ENCODE results near the gene TTBK1. TPM values are rescaled to one million over a fixed set of nuclear protein-coding genes. Genes with fewer than 3 reads are reported as not detected.

The TTBK1 gene
- total and polyA plus RNA-seq, 5 donors from 2014 or later, result 0.22 TPM; not detected in 4

DNA sequence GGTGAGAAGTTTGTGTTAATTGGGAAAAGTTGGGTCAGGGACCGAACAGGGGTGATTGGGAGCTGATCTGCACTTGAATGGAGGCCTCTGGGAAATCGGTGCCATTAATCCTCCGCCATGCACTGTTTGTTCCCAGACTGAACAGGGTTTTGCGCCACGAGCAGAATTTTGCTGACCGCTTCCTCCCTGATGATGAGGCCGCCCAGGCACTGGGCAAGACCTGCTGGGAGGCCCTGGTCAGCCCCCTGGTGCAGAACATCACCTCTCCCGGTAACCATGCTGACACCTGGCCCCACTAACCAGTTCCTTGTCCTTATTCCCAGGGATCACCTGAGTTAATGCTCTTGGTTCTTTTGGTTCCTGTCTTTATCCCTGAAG lies 39.6 kb upstream of the TTBK1 start:
- Mint-ChIP-seq H3K27ac (peak overlapping the region in 2 of 3 donors; percentile 5 to 64), H3K4me1 (peaks cover 0 to 9% (median 2%) of the 10 kb centered on the region in 4 donors), H3K27me3 (no peaks in the 10 kb centered on the region), H3K9me3 (no peaks in the 10 kb centered on the region), H3K4me3 (peak overlapping the region in 1 of 4 donors; percentile 32), H3K36me3 (peaks cover 54% of the 10 kb centered on the region)
- Histone ChIP-seq H3K27ac (ENCODE audit: insufficient read depth, low read length, poor library complexity, severe bottlenecking) (no peak overlapping the region), H3K4me3 (ENCODE audit: low read depth, low read length) (no peak overlapping the region), H3K4me1 (ENCODE audit: control insufficient read depth, insufficient read depth, low read length, poor library complexity, severe bottlenecking) (no peaks in the 10 kb centered on the region), H3K36me3 (ENCODE audit: control insufficient read depth, insufficient read depth, low read length) (peaks cover 26% of the 10 kb centered on the region), H3K27me3 (ENCODE audit: control insufficient read depth, insufficient read depth, low read length) (no peaks in the 10 kb centered on the region), H3K9me3 (ENCODE audit: control insufficient read depth in 2 of 2, low read length in 2 of 2) (no peaks in the 10 kb centered on the region)
- ATAC-seq (ENCODE audit: low read depth in 2 of 2) (no peak), DNase-seq (no peak)

DNA sequence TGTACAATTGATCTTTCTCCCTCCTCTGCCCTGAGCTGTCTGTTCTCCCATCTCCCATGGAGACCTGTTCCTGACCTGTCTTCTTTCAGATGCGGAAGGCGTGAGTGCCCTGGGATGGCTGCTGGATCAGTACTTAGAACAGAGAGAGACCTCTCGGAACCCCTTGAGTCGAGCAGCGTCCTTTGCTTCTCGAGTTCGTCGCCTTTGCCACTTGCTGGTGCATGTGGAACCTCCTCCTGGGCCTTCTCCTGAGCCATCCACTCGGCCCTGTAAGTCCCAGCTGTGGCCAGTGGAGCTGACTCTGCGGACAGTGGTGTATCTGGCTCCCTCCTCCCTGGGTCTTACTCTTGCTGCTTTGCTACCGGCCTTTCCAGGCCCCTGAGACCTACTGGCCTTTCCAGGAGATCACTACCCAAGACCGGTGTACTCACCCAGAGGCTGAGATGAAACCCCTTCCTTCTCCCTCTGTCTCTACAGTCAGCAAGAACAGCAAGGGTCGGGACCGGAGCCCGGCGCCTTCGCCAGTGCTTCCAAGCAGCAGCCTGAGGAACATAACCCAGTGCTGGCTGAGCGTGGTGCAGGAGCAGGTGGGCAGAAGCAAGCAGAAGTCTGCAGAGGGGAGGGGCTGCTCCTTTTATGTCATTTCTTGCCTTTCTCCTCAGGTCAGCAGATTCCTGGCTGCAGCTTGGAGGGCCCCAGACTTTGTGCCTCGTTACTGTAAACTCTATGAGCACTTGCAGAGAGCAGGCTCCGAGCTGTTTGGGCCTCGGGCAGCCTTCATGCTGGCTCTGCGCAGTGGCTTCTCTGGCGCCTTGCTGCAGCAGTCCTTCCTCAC lies 38.8 kb upstream of the TTBK1 start:
- Histone ChIP-seq H3K27ac (ENCODE audit: insufficient read depth, low read length, poor library complexity, severe bottlenecking) (no peak overlapping the region), H3K9me3 (ENCODE audit: control insufficient read depth in 2 of 2, low read length in 2 of 2) (no peaks in the 10 kb centered on the region), H3K4me1 (ENCODE audit: control insufficient read depth, insufficient read depth, low read length, poor library complexity, severe bottlenecking) (no peaks in the 10 kb centered on the region), H3K36me3 (ENCODE audit: control insufficient read depth, insufficient read depth, low read length) (peaks cover 23% of the 10 kb centered on the region), H3K4me3 (ENCODE audit: low read depth, low read length) (no peak overlapping the region), H3K27me3 (ENCODE audit: control insufficient read depth, insufficient read depth, low read length) (no peaks in the 10 kb centered on the region)
- DNase-seq (no peak), ATAC-seq (ENCODE audit: low read depth in 2 of 2) (no peak)
- Mint-ChIP-seq H3K4me3 (no peak overlapping the region), H3K27ac (peak overlapping the region in 2 of 3 donors; percentile 49 to 64), H3K4me1 (peaks cover 0 to 9% (median 2%) of the 10 kb centered on the region in 4 donors), H3K36me3 (peaks cover 53% of the 10 kb centered on the region), H3K27me3 (no peaks in the 10 kb centered on the region), H3K9me3 (no peaks in the 10 kb centered on the region)

DNA sequence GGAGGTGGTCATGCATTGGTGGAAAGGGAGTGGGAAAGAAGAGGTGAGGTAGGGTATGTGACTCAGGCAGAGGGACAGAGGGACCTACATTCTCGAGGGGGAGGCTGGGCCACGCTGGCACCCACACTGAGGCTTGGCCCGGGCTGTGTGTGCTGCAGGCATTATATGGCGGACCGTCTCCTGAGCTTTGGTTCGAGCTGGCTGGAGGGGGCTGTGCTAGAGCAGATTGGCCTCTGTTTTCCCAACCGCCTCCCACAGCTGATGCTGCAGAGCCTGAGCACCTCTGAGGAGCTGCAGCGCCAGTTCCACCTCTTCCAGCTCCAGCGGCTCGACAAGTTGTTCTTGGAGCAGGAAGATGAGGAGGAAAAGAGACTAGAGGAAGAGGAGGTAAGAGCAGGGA lies 37.4 kb upstream of the TTBK1 start:
- peaks cover 14% of the 10 kb centered on the region for H3K36me3 ChIP-seq (ENCODE audit: control insufficient read depth, insufficient read depth, low read length)
- H3K4me3 ChIP-seq (ENCODE audit: low read depth, low read length), result no peak overlapping the region
- H3K4me1 ChIP-seq (ENCODE audit: control insufficient read depth, insufficient read depth, low read length, poor library complexity, severe bottlenecking), result no peaks in the 10 kb centered on the region
- Mint-ChIP-seq H3K4me3 (no peak overlapping the region), H3K27me3 (no peaks in the 10 kb centered on the region), H3K27ac (peak overlapping the region in 1 of 3 donors; percentile 63), H3K4me1 (peaks cover 0 to 8% (median 1%) of the 10 kb centered on the region in 4 donors), H3K9me3 (no peaks in the 10 kb centered on the region), H3K36me3 (peaks cover 41% of the 10 kb centered on the region)
- no peaks in the 10 kb centered on the region for H3K27me3 ChIP-seq (ENCODE audit: control insufficient read depth, insufficient read depth, low read length)
- no peak for ATAC-seq (ENCODE audit: low read depth in 2 of 2)
- no peaks in the 10 kb centered on the region for H3K9me3 ChIP-seq (ENCODE audit: control insufficient read depth in 2 of 2, low read length in 2 of 2)
- DNase-seq, result no peak
- H3K27ac ChIP-seq (ENCODE audit: insufficient read depth, low read length, poor library complexity, severe bottlenecking), result no peak overlapping the region

DNA sequence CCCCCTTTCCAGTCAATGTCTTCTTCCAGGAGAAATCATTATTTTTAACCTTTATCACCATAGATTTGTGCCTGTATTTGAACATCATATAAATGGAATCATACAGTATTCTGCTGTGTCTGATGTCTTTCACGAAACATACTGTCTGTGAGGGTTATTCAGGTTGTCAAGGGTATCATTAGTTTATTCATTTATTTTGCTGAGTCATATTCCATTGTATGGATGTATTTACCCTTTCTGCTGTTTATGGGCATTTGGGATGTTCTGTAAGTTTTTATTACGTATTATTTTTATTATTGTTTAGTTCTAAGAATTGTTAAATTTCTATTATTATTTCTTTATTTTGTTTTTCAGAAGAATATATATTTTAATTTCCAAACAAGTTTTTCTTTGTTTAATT lies 36.0 kb upstream of the TTBK1 start:
- Histone ChIP-seq H3K27me3 (ENCODE audit: control insufficient read depth, insufficient read depth, low read length) (no peaks in the 10 kb centered on the region), H3K4me3 (ENCODE audit: low read depth, low read length) (no peak overlapping the region), H3K27ac (ENCODE audit: insufficient read depth, low read length, poor library complexity, severe bottlenecking) (no peak overlapping the region), H3K36me3 (ENCODE audit: control insufficient read depth, insufficient read depth, low read length) (peaks cover 13% of the 10 kb centered on the region), H3K9me3 (ENCODE audit: control insufficient read depth in 2 of 2, low read length in 2 of 2) (no peaks in the 10 kb centered on the region), H3K4me1 (ENCODE audit: control insufficient read depth, insufficient read depth, low read length, poor library complexity, severe bottlenecking) (no peaks in the 10 kb centered on the region)
- Mint-ChIP-seq H3K4me1 (peaks cover 0 to 5% (median 1%) of the 10 kb centered on the region in 4 donors), H3K9me3 (no peaks in the 10 kb centered on the region), H3K36me3 (peaks cover 29% of the 10 kb centered on the region), H3K27me3 (no peaks in the 10 kb centered on the region), H3K4me3 (no peak overlapping the region), H3K27ac (no peak overlapping the region)
- ATAC-seq (ENCODE audit: low read depth in 2 of 2) (no peak), DNase-seq (no peak)

DNA sequence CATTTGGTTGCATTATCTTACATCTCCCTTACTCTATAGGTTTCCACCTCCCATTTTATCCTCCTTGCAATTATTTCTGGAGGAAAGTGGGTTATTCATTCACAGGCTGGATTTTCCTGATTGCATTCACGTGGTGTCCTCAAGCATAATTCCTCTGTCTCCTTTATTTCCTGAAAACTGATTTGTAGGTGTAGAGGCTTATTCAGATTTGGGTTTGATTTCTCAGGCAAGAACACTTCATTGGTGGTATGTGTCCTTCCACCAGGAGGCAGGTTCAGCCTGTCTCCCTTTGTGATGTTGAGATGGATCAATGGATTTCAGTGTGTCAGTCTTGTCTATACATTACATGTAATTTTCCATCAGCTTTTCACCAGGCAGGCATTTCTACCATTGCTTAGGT lies 31.3 kb upstream of the TTBK1 start:
- H3K9me3 ChIP-seq (ENCODE audit: control insufficient read depth in 2 of 2, low read length in 2 of 2), result no peaks in the 10 kb centered on the region
- H3K36me3 Mint-ChIP-seq, result peaks cover 17% of the 10 kb centered on the region
- no peak overlapping the region for H3K4me3 Mint-ChIP-seq
- H3K4me3 ChIP-seq (ENCODE audit: low read depth, low read length), result no peak overlapping the region
- H3K4me1 ChIP-seq (ENCODE audit: control insufficient read depth, insufficient read depth, low read length, poor library complexity, severe bottlenecking), result no peaks in the 10 kb centered on the region
- H3K27me3 ChIP-seq (ENCODE audit: control insufficient read depth, insufficient read depth, low read length), result no peaks in the 10 kb centered on the region
- H3K27ac Mint-ChIP-seq, result no peak overlapping the region
- H3K27ac ChIP-seq (ENCODE audit: insufficient read depth, low read length, poor library complexity, severe bottlenecking), result no peak overlapping the region
- H3K4me1 Mint-ChIP-seq, result peaks cover 0 to 5% (median 1%) of the 10 kb centered on the region in 4 donors
- no peaks in the 10 kb centered on the region for H3K9me3 Mint-ChIP-seq
- H3K36me3 ChIP-seq (ENCODE audit: control insufficient read depth, insufficient read depth, low read length), result peaks cover 25% of the 10 kb centered on the region
- DNase-seq, result peak in 1 of 3 donors; percentile 19
- no peak for ATAC-seq (ENCODE audit: low read depth in 2 of 2)
- no peaks in the 10 kb centered on the region for H3K27me3 Mint-ChIP-seq

DNA sequence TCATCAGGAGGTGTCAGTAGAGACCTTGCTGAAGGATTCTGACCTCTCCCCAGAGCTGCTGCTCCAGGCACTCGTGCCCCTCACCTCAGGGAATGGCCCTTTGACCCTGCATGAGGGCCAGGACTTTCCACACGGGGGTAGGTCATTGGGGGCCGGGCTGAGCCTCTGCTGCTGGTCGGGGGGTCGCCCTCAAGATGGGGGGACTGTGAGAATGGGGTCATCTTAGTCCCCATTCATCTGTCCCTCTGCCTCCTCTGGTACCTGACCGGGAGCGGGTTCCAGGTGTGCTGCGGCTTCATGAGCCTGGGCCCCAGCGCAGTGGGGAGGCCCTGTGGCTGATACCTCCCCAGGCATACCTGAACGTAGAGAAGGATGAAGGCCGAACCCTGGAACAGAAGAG lies 29.9 kb upstream of the TTBK1 start:
- Mint-ChIP-seq H3K27me3 (no peaks in the 10 kb centered on the region), H3K36me3 (peaks cover 15% of the 10 kb centered on the region), H3K9me3 (no peaks in the 10 kb centered on the region), H3K27ac (peak overlapping the region in 1 of 3 donors; percentile 35), H3K4me1 (peaks cover 0 to 5% (median 3%) of the 10 kb centered on the region in 4 donors), H3K4me3 (no peak overlapping the region)
- peaks cover 22% of the 10 kb centered on the region for H3K36me3 ChIP-seq (ENCODE audit: control insufficient read depth, insufficient read depth, low read length)
- H3K9me3 ChIP-seq (ENCODE audit: control insufficient read depth in 2 of 2, low read length in 2 of 2), result no peaks in the 10 kb centered on the region
- no peak for DNase-seq
- H3K4me3 ChIP-seq (ENCODE audit: low read depth, low read length), result no peak overlapping the region
- H3K4me1 ChIP-seq (ENCODE audit: control insufficient read depth, insufficient read depth, low read length, poor library complexity, severe bottlenecking), result no peaks in the 10 kb centered on the region
- H3K27me3 ChIP-seq (ENCODE audit: control insufficient read depth, insufficient read depth, low read length), result no peaks in the 10 kb centered on the region
- no peak for ATAC-seq (ENCODE audit: low read depth in 2 of 2)
- no peak overlapping the region for H3K27ac ChIP-seq (ENCODE audit: insufficient read depth, low read length, poor library complexity, severe bottlenecking)

DNA sequence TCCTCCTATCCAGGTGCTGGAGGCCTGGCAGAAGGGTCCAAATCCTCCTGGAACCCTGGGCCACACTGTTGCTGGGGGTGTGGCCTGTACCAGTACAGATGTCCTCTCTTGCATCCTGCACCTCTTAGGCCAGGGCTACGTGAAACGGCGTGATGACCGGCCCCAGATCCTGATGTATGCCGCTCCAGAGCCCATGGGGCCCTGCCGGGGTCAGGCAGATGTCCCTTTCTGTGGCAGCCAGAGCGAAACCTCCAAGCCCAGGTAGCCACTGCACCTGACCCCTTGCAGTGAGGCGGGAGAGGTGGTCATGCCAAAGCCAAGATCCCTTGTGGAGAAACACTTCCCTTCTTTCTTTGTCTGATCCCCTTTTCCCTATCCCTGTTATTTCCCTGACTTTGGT lies 28.2 kb upstream of the TTBK1 start:
- no peaks in the 10 kb centered on the region for H3K9me3 ChIP-seq (ENCODE audit: control insufficient read depth in 2 of 2, low read length in 2 of 2)
- H3K4me1 ChIP-seq (ENCODE audit: control insufficient read depth, insufficient read depth, low read length, poor library complexity, severe bottlenecking), result no peaks in the 10 kb centered on the region
- no peak overlapping the region for H3K27ac ChIP-seq (ENCODE audit: insufficient read depth, low read length, poor library complexity, severe bottlenecking)
- peak overlapping the region in 1 of 3 donors; percentile 79 for H3K27ac Mint-ChIP-seq
- peaks cover 28% of the 10 kb centered on the region for H3K36me3 Mint-ChIP-seq
- H3K4me3 Mint-ChIP-seq, result no peak overlapping the region
- no peaks in the 10 kb centered on the region for H3K27me3 ChIP-seq (ENCODE audit: control insufficient read depth, insufficient read depth, low read length)
- peaks cover 0 to 15% (median 10%) of the 10 kb centered on the region in 4 donors for H3K4me1 Mint-ChIP-seq
- no peak overlapping the region for H3K4me3 ChIP-seq (ENCODE audit: low read depth, low read length)
- ATAC-seq (ENCODE audit: low read depth in 2 of 2) (no peak), DNase-seq (no peak)
- H3K27me3 Mint-ChIP-seq, result no peaks in the 10 kb centered on the region
- no peaks in the 10 kb centered on the region for H3K9me3 Mint-ChIP-seq
- peaks cover 22% of the 10 kb centered on the region for H3K36me3 ChIP-seq (ENCODE audit: control insufficient read depth, insufficient read depth, low read length)

DNA sequence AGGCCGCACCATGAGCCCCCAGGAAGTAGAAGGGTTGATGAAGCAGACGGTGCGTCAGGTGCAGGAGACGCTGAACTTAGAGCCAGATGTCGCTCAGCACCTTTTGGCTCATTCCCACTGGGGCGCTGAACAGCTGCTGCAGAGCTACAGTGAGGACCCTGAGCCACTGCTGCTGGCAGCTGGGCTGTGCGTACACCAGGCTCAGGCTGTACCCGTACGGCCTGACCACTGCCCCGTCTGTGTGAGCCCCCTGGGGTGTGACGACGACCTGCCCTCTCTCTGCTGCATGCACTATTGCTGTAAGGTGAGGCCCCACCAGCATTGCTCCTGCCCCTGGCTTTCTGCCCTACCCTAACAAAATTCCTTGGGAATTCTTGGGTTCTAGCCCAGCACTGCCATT lies 27.1 kb upstream of the TTBK1 start:
- Histone ChIP-seq H3K9me3 (ENCODE audit: control insufficient read depth in 2 of 2, low read length in 2 of 2) (no peaks in the 10 kb centered on the region), H3K27ac (ENCODE audit: insufficient read depth, low read length, poor library complexity, severe bottlenecking) (no peak overlapping the region), H3K27me3 (ENCODE audit: control insufficient read depth, insufficient read depth, low read length) (no peaks in the 10 kb centered on the region), H3K36me3 (ENCODE audit: control insufficient read depth, insufficient read depth, low read length) (peaks cover 22% of the 10 kb centered on the region), H3K4me1 (ENCODE audit: control insufficient read depth, insufficient read depth, low read length, poor library complexity, severe bottlenecking) (peaks cover 7% of the 10 kb centered on the region), H3K4me3 (ENCODE audit: low read depth, low read length) (no peak overlapping the region)
- no peak for ATAC-seq (ENCODE audit: low read depth in 2 of 2)
- no peak for DNase-seq
- no peaks in the 10 kb centered on the region for H3K27me3 Mint-ChIP-seq
- H3K9me3 Mint-ChIP-seq, result no peaks in the 10 kb centered on the region
- H3K4me1 Mint-ChIP-seq, result peaks cover 0 to 26% (median 16%) of the 10 kb centered on the region in 4 donors
- no peak overlapping the region for H3K4me3 Mint-ChIP-seq
- no peak overlapping the region for H3K27ac Mint-ChIP-seq
- H3K36me3 Mint-ChIP-seq, result peaks cover 31% of the 10 kb centered on the region
